ENCODE measurements around the gene OCA2.
"Not testable (repeated sequence)": the region's sequence is repeated elsewhere in the genome, so short reads cannot be mapped to it uniquely, and the experiment has no call there.

GRCh38 chr15:27713850-27714249 is 385.3 kb downstream of the OCA2 start:
- not testable (repeated sequence) for TF ChIP-seq CTCF (IDR thresholded peaks at IDR 0.05; ENCODE audit: insufficient read depth, low read length, poor library complexity, severe bottlenecking); EZH2phosphoT487 (conservative IDR thresholded peaks at IDR 0.05; ENCODE audit: low read length)
